HG02943 (cell line): ENCODE measurements around the gene SGSM1.

Experiments used
- ATAC-seq: cut with Tn5 transposase; IDR thresholded peaks from one replicate; pipeline ENCODE4 v1.9.1; 2021; ENCODE audit warnings: mild to moderate bottlenecking, low read depth, moderate library complexity; ENCODE audit not compliant: unreplicated experiment

Gene SGSM1

DNA sequence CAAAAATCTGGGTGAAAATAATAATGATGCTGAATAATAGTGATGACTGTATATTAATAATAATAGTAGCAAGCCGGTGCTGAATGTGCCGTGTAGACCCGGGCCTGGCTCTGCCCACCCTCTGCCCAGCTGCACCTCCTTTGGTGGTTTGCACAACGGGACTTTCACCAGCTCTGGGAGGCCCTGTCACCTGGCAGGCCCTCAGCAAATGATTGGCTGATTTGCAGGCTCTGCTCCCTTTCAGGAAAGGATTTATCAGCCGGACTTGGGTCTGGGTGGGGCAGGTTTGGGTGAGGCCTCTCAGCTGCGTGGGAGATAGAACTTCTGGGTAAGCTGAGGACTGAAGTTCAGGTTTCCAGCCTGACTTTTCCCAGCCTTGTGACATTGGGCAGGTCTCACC lies 167.9 kb downstream of the SGSM1 start:
- no peak for ATAC-seq

DNA sequence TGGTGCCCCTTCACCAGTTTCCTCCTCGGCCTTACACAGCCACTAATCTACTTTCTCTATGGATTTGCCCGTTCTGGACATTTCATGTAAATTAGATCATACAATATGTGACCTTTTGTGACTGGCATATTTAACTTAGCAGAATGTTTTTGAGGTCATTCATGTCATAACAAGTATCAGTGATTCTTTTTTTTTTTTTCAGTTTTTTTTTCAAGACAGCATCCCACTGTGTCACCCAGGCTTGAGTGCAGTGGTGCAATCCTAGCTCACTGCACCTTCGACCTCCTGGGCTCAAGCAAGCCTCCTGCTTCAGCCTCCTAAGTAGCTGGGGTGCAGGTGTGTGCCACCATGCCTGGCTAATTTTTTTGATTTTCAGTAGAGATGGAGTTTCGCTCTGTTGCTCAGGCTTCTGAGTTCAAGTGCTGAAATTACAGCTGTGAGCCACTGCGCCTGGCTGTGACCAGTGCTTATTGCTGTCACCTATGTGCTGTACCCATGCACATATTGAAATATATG lies 169.2 kb downstream of the SGSM1 start:
- no peak for ATAC-seq

DNA sequence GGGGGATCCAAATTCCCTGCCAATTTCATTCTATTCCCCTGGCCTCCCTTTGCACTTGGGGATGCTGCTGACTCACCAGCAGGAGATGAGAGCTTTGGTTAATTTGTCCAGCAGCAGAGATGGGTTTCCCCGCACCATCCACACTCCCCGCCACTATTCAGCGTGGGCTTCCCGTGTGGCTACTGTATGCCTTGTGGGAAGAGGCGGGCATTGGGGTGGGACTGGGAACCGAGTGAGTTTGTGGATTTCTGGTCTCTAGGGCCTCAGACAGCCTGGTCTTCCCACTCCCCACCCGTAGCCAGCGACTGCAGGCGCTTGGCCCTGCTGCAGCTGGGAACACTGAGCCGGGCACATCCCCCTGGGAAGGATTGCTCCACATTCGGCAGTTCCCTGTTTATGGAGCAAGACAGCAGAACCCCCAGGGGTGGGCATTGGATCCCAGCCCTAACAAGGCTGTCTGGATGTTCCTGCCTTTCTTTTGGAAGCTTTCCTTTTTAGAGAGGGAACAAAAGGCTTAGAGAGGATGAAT lies 169.9 kb downstream of the SGSM1 start:
- no peak for ATAC-seq

DNA sequence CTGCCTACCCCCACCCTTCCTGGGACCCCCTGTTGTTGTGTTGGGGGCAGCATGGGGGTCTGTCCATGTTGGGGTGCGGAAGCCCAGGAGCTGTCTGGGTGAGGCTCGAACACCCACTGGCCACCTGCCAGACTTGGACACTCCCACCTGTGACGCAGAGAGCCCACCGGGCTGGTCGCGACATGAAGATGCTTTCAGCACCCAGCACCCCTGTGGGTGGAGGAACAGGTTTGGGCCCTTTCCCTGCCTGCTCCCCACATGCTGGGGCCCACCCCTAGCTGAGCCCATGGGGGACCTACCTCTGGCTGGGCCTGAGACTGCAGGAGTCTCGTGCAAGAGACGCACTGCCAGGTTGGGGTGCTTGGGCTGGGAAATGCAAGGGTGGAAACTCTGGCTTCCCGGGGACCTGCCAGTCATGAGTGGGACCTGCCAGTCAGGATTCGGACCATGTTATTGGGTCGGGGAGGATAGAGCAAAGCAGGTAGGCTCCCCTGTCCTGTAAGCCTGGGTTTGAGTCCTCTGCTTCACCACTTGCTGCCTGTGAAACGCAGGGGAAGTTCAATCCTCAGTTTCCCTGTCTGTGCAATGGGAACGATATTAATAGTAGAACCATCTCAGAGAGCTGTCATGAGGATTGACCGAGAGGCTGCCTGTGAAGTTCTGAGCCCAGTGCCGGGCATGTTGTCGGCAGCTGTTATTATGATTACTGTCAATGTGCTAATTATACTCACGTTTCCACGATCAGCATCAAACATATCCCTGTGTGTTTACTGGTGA lies 170.6 kb downstream of the SGSM1 start:
- no peak for ATAC-seq
